Right atrium auricular region (tissue), 2 donors: Measurements from ENCODE around the gene CCSAP. TPM values are rescaled to one million over a fixed set of nuclear protein-coding genes. Genes with fewer than 3 reads are reported as not detected.

Experiments
- DNase-seq: peaks from one replicate; pipeline ENCODE4 v3.0.0-alpha.2; 2019; ENCODE audit warnings: low spot score
- H3K27ac ChIP-seq, 2 donors: fragments of 200-600 bp; sonication (generic); 1 replicate in 1 of 2; 2 replicates in 1 of 2; pipeline ENCODE4 v1.5.1; 2016 to 2019
- H3K27me3 ChIP-seq, 2 donors: fragments of 200-600 bp; sonication (generic); one replicate each; pipeline versions ENCODE4 v1.5.1 to v1.6.0; 2017 to 2019
- H3K36me3 ChIP-seq: fragments of 200-600 bp; sonication (generic); one replicate; pipeline ENCODE4 v1.5.1; 2016
- H3K4me1 ChIP-seq, 2 donors: fragments of 200-600 bp; sonication (generic); one replicate each; pipeline versions ENCODE4 v1.5.1 to v1.6.0; 2017 to 2019
- H3K4me3 ChIP-seq, 2 donors: fragments of 200-600 bp; sonication (generic); 1 replicate in 1 of 2; 2 replicates in 1 of 2; pipeline ENCODE4 v1.5.1; 2017 to 2019; ENCODE audit warnings: mild to moderate bottlenecking in 1 of 2, moderate library complexity in 1 of 2
- H3K9me3 ChIP-seq, 2 donors: fragments of 200-600 bp; sonication (generic); one replicate each; pipeline ENCODE4 v1.5.1; 2019
- total RNA-seq, 2 donors: library from RNA; depleted of rRNA; stranded (reverse); fragments of >200 nt; gene quantifications; one replicate each; pipeline ENCODE4 v1.1.0, GENCODE V29; 2016
- TF ChIP-seq, protein P1 (sequence below), 2 donors: fragments of 200-600 bp; sonication (generic); IDR thresholded peaks; one replicate each; pipeline ENCODE4 v1.5.1; 2019; ENCODE audit warnings: antibody characterized with exemption in 2 of 2

The CCSAP gene
- total RNA-seq, 2 donors from 2014 or later: 2.6 to 2.7 TPM

GRCh38 chr1:229309684-229310083 lies 33.2 kb downstream of the CCSAP start:
- Histone ChIP-seq H3K4me3 (no peak overlapping the region), H3K4me1 (peaks cover 0 to 10% of the 10 kb centered on the region in 2 donors), H3K27ac (peak overlapping the region; percentile 34 to 46), H3K27me3 (no peaks in the 10 kb centered on the region), H3K9me3 (no peaks in the 10 kb centered on the region), H3K36me3 (peaks cover 10% of the 10 kb centered on the region)
- DNase-seq: no peak
- TF ChIP-seq, protein P1, sequence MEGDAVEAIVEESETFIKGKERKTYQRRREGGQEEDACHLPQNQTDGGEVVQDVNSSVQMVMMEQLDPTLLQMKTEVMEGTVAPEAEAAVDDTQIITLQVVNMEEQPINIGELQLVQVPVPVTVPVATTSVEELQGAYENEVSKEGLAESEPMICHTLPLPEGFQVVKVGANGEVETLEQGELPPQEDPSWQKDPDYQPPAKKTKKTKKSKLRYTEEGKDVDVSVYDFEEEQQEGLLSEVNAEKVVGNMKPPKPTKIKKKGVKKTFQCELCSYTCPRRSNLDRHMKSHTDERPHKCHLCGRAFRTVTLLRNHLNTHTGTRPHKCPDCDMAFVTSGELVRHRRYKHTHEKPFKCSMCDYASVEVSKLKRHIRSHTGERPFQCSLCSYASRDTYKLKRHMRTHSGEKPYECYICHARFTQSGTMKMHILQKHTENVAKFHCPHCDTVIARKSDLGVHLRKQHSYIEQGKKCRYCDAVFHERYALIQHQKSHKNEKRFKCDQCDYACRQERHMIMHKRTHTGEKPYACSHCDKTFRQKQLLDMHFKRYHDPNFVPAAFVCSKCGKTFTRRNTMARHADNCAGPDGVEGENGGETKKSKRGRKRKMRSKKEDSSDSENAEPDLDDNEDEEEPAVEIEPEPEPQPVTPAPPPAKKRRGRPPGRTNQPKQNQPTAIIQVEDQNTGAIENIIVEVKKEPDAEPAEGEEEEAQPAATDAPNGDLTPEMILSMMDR (IDR thresholded peaks at IDR 0.05): no peak

DNA sequence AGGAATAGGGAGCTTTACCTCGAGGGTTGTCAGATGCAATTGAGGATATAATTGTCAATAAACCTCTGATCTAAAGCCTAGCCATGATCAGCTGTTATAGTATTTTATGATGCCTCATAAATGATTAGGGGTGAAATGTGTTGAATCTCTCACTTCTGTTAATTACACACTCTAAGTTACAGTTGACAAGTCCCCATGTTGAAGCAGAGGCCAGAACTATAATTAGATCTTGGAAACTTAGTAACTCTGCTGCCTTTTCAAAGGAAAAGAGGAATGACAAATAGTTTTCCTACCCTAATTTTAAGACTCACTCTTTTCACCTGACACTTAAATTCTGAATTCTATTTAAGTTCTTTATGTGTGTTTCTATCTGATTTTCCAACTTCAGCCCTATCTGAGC lies 33.8 kb downstream of the CCSAP start:
- Histone ChIP-seq H3K9me3 (no peaks in the 10 kb centered on the region), H3K36me3 (peaks cover 15% of the 10 kb centered on the region), H3K27me3 (no peaks in the 10 kb centered on the region), H3K27ac (peak overlapping the region; percentile 34 to 46), H3K4me3 (no peak overlapping the region), H3K4me1 (peaks cover 0 to 10% of the 10 kb centered on the region in 2 donors)
- TF ChIP-seq, protein P1 (IDR thresholded peaks at IDR 0.05): no peak
- DNase-seq: no peak

GRCh38 chr1:229305392-229305791 lies 37.5 kb downstream of the CCSAP start:
- H3K4me3 ChIP-seq: no peak overlapping the region
- H3K27me3 ChIP-seq: no peaks in the 10 kb centered on the region
- peaks cover 35% of the 10 kb centered on the region for H3K36me3 ChIP-seq
- no peak for DNase-seq
- no peak overlapping the region for H3K27ac ChIP-seq
- no peaks in the 10 kb centered on the region for H3K9me3 ChIP-seq
- H3K4me1 ChIP-seq: peaks cover 0 to 7% of the 10 kb centered on the region in 2 donors
- TF ChIP-seq, protein P1 (IDR thresholded peaks at IDR 0.05): no peak

DNA sequence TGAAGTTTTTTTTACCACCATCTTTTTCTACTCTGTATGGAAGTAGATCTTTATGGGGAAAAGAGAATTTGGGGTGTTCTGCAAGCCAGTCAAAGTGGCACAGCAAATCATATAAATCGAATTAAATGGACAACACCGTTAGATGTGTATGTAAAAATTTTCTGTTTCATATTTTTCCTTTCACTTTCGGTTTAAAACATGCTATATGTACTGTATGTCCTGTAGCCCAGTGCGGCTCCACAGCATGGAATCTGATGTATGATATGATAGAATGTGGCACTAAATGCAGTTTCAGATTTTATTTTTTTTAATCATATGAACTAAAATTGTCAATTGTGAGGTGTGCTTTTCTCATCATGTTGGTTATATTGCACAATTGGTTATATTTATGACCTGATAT lies 39.0 kb downstream of the CCSAP start:
- H3K9me3 ChIP-seq: no peaks in the 10 kb centered on the region
- TF ChIP-seq, protein P1 (IDR thresholded peaks at IDR 0.05): no peak
- peaks cover 50% of the 10 kb centered on the region for H3K36me3 ChIP-seq
- no peak overlapping the region for H3K27ac ChIP-seq
- H3K27me3 ChIP-seq: no peaks in the 10 kb centered on the region
- H3K4me1 ChIP-seq: peaks cover 0 to 6% of the 10 kb centered on the region in 2 donors
- H3K4me3 ChIP-seq: no peak overlapping the region
- no peak for DNase-seq

- TF ChIP-seq, protein P1 (IDR thresholded peaks at IDR 0.05): no peak
- H3K27me3 ChIP-seq: no peaks in the 10 kb centered on the region
- H3K9me3 ChIP-seq: no peaks in the 10 kb centered on the region
- H3K27ac ChIP-seq: no peak overlapping the region
- H3K4me3 ChIP-seq: no peak overlapping the region
- no peak for DNase-seq
- no peaks in the 10 kb centered on the region for H3K4me1 ChIP-seq
- H3K36me3 ChIP-seq: peaks cover 55% of the 10 kb centered on the region
Measured at GRCh38 chr1:229302740-229303139, 40.1 kb downstream of the CCSAP start.

DNA sequence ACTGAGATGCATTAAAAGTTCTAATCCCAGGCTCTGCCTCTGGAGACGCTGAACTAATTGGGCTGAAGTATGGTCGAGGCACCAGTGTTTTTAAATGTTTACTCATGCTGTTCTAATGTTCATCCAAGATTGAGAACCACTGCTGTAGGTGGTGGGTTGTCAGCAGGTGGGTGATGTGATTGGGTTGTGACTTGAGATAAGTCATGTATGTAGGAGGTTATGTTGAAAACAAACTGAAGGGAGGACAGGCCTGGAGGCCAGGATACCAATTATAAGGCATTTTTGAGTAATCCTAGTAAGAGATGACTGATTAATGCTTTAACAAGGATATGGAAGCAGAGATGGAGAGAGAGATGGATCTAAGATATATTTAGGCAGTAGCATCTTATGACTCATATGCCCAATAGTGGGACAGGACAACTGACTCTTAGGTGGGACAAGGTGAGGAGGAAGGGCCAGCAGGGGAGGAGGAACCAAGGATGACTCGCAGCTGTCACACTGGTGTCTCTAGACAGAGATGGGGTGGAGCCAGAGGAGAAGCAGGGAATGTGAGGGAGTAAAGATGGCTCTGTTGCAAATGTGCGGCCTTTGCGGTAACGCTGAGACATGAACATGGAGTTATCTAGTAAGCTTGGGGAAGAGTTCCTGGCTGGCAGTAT lies 42.6 kb downstream of the CCSAP start:
- Histone ChIP-seq H3K27me3 (no peaks in the 10 kb centered on the region), H3K9me3 (no peaks in the 10 kb centered on the region), H3K27ac (no peak overlapping the region), H3K36me3 (peaks cover 47% of the 10 kb centered on the region), H3K4me1 (peaks cover 0 to 9% of the 10 kb centered on the region in 2 donors), H3K4me3 (no peak overlapping the region)
- no peak for DNase-seq
- TF ChIP-seq, protein P1 (IDR thresholded peaks at IDR 0.05): no peak
